Stimulated activated CD8-positive, alpha-beta memory T cell treated with anti-CD3 and anti-CD28 coated beads, Interleukin-15, amount 100 ng/mL, for 4 hours (primary cell): ENCODE results near the gene PLB1.

Experiments
- DNase-seq, 2 donors: peaks; one replicate each; pipeline ENCODE4 v3.0.0-alpha.2; 2020; ENCODE audit warnings: low read depth in 2 of 2

The PLB1 gene

DNA sequence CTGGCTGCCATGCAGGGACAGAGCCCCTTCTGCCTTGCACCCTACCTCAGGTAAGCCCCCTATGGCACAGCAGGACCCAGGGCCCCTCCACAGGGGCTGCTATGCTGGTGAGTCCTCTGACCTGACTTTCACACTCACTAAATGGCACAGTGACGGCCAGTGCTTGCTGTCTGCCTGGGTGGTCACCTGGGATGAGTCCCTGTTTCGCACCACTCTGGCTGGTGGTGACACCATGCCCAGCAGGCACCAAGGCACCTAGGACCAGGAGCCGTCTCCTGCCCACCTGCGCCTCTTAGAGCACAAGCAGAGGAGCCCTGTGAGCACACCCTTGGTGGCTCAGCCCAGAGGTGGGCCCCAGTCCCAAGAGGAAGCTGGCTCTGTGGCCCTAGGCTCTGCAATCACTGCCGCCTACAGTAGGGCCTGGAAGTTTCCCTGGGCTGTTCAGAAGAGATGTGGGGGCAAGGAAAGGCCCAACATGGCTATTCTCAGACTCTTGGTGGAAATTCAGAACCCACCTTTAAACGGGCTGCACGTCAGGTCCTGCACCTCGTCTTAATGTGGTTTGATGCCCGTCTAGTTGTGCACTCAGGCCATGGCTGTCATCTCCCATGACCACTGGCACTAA, 96.0 kb downstream of the PLB1 start:
- DNase-seq: no peak

DNA sequence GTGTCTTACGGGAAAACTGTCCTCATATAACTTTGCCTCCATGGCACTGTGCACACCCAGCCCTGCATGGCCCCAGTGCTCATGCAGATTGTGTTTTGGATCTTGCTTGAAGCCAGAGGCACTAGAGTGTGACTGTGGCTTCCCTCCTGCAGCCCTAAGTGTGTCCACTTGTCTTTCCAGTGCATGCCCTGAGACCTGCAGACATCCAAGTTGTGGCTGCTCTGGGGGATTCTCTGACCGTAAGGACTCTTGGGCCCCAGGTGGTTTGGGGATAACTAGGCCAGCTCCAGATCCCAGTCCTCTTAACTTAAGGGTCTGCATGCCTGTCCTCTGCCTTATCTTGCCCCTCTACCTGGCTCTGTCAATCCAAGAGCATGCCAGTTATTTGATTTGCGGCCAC, 96.6 kb downstream of the PLB1 start:
- no peak for DNase-seq

DNA sequence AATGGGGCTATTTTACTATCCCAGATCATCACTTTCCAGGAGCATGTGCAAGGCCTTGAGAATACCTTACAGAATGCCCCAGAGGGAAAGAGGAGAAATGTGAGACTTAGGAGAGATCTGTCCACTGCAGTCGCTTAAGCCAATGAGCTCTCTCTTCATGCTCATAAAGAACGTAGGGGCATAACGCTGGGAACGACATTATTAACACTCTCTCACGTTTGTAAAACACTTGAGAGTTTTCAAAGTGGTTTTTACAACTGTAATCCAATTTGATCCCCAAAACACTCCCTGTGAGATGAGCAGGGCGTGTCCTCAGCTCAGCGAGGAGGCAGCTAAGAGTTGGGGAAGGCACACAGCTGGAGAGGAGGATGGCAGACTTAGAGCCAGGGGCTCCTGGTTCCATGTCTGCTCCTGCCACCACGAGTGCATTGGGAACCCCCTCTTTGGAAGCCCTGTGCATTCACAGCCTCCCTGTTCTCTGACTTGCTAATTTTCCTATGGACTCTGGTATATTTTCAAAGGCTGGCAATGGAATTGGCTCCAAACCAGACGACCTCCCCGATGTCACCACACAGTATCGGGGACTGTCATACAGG, 97.4 kb downstream of the PLB1 start:
- no peak for DNase-seq

DNA sequence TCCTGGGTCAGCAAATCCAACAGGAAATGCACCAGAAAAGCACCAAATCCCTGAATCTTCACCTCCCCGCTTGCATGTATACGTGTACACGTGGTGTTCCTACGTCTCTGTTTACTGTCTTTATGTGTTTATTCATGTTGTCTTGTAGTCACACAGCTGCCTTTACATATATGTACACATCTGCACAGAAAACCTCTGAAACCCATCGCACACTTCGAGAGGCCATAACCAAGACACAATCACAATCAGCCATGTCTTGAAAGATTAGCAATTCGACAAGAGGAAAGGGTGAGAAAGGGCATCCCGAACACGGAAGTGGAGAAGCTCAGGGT, 98.1 kb downstream of the PLB1 start:
- no peak for DNase-seq

DNA sequence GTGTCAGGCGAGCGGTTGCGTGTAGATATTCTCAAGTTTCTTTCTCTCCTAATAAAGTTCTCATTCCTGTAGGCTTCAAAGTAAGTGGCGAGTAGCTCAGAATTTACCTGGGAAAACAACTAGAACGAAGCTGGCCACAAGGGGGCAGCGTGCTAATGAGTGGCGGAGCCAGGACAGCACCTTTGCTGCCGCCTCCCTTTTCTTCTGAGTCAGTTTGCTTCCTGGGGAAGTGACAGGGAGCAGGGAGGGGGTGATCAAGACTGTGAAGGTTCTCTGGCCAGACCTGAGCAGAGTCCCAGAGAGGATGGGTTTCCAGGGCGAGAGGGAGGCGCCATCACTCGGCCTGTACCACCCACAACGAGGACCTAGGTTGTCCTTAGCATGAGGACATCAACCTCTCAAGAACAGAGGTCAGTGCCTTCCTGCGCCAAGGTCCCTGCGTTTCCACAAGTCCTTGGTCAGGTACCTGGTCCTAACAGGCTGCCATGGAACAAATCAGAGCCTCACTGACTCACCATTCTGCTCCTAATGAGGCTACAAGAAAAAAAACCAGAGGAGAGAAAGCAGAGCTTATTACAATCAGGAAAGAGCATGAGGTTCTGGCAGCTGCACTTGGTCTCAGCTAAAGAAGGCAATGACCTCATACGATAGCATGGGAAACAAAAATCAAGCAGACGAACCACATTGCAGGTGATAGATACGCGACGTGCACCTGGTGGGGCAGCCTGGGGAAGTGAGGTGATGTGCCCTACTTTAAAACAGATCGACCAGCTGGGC, 98.7 kb downstream of the PLB1 start:
- peak; percentile 62 to 71 for DNase-seq

DNA sequence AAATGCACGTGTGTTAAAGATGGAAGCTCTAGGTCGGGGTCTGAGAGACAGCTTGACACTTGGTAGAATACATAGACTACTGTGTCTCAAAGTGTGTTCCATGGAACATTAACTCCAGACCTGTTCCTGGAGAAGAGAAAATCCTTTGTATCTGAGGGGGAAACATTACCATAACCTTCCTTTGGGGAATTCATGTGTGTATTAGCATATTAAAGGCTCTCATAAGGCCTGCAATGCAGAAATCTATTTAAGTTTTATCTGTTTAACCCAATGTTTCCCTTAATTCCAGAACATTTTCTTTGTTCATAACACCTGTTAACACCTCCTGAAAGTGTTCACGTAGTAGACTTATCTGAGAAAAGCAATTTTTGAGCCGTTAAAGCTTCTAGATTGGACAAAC, 99.5 kb downstream of the PLB1 start:
- DNase-seq: no peak

DNA sequence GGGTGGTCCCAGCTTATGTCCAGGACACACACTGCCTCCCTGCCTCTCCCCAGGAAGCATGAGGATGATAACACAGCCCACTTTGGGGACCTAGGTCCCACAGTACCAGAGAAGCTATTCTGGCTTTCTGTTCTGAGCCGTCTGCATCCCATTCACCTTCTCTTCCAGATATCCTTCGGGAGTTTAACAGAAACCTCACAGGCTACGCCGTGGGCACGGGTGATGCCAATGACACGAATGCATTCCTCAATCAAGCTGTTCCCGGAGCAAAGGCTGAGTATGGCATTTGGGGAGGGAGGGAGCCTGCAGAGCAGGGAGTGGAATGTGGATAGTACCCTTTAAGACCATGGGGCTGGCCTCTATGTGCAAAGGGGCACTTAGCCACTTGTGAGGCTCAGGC, 102.6 kb downstream of the PLB1 start:
- no peak for DNase-seq

DNA sequence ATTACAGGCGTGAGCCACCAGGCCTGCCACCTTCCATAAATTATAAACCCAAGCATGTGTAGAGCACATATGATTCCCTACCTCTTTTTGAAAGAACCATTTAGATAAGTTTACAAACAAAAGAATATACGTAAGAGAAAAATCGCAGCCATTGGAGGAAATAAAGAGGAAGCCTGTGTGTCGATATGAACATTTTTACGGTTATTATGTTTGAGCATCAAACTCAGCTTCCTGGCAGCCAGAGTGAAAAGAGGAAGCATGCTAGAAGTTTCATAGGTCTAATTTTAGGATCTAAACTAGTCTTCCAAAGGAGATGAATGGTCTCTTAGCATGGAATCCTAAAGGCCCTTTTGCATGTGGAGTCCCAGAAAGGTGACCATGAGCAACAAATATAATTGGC, 104.3 kb downstream of the PLB1 start:
- DNase-seq: no peak

DNA sequence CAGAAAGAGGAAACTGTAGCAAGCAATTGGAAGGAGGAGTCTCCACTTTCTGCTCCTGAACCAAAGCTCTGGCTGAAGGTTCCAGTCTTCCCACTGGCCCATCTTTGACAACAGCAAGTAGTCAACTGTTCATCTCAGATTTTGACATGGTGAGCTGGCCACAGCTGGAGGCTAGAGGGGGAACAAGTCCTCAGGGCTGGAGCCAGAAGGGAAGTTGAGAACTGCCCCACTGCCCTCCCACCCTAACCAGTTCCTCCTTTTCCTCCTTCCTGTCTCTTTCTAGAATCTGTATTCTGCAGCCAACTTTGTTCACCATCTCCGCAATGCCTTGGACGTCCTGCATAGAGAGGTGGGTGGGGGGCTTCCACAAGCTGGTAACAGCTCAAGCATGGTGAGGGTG, 105.8 kb downstream of the PLB1 start:
- DNase-seq: no peak

DNA sequence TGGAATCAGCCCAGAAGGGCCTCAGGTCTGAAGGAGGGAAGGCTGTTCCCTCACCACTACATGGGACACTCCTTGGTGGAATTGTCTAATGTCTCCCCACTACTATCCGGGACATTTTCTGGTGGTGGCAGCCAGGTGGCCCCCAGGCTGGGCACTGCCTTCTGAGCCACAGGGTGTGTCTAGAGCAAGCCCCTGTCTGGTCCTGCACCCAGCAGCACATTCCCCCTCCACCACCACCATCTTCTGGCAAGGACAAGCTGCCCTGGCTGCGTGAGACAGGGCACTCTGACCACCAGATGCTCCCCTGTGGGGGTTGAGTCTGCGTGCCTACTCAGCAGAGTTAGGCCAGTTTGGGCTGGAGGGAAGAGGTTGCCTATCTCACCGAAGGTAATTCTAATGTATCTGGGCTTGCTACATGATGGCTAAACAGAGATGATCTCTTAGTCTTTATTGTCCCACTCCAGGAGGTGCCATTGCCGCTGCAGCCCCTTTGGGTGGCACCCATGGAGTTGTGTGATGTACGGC, 106.3 kb downstream of the PLB1 start:
- DNase-seq: no peak

DNA sequence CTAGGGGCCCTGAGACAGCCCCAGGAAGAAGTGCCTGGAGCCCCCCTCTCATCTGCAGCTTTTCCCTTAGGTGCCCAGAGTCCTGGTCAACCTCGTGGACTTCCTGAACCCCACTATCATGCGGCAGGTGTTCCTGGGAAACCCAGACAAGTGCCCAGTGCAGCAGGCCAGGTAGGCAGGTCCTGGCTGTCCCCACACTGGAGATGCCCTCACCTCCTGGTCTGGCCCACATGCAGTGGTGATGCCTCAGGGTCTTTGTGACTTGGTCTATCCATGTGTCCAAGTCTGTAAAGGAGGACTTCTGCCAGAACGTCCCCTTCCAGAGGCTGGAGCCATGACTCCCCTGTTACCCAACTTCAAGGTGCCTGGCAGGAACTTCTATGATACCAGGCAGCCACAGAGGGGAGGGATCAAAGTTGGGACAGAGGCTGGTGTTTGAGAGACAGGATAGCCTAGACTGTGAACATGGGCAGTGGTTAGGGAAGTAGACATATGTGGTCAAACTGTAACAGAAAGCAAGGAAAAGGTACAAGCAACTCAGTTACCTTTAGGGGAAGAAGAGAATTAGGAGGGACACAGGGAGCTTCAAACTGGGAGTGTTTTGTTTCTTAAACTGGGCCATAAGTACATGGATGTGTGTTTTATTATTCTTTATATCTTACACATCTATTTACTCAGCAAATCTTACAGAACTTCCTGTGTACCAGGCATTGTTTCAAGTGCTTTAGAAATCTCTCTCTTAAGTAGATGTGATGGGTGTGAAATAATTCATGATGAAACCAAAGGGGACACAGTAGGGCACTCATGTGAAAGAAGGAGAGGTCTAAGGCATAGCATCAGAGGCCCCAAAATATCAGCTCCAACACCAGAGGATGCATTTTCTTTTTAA, 107.1 kb downstream of the PLB1 start:
- DNase-seq: no peak

DNA sequence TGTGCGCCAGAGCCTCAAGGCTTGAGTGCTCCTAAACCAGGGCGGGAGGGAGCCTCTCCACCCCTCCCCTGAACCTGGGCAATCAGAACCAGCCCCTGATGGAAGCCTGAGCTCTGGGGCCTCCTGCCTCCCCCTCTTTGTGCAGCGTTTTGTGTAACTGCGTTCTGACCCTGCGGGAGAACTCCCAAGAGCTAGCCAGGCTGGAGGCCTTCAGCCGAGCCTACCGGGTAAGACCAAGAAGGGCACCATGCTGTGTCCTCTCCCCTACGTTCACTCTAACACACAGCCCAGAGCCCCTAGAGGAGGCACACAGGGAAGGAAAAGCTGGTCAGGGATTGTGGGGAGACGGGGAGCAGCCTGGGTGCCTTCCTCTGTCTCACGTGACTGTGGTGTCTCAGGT, 108.0 kb downstream of the PLB1 start:
- DNase-seq: no peak

DNA sequence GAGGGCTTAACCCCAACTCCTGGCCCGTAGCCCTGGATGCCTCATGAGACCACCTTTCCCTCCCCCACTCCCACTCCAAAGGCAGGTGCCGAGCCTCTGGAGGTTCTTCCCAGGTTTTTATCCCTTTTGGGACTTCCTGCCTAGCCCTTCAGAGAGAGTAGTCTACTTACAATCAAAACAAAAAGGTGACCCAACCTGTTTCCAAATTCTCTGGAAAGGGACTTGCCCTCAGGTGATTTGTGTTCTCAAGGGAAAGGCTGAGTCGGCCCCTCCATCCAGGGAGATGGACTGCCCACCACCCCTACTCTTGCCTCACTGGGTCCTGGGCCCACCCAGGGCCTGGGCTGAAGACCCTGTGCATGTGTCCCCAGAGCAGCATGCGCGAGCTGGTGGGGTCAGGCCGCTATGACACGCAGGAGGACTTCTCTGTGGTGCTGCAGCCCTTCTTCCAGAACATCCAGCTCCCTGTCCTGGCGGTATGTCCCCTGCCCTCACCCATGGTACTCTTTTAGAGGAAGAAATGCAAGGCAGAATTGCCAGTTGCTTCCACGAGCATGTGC, 108.5 kb downstream of the PLB1 start:
- DNase-seq: no peak

DNA sequence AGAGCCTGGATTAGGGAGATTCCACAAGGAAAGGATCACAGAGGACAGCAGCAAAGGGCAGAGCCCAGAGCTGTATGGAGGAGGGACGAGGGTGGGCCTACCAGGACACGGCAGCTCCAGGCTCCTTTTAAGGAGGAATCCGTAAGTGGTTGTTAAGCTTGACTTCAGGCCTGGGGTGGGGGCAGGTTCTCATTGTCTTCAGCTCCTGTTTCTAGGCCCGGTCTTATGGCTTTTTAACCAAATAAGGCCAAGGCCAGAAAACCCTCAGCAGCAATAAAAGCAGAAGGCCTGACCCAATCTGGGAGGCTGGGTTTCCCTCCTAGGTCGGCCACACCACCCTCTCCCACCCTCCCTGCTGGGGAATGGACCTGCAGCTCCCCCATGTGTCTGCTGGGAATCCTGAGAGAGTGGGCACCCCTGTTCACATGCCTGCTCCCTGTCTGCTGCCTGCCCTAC, 111.2 kb downstream of the PLB1 start:
- no peak for DNase-seq

DNA sequence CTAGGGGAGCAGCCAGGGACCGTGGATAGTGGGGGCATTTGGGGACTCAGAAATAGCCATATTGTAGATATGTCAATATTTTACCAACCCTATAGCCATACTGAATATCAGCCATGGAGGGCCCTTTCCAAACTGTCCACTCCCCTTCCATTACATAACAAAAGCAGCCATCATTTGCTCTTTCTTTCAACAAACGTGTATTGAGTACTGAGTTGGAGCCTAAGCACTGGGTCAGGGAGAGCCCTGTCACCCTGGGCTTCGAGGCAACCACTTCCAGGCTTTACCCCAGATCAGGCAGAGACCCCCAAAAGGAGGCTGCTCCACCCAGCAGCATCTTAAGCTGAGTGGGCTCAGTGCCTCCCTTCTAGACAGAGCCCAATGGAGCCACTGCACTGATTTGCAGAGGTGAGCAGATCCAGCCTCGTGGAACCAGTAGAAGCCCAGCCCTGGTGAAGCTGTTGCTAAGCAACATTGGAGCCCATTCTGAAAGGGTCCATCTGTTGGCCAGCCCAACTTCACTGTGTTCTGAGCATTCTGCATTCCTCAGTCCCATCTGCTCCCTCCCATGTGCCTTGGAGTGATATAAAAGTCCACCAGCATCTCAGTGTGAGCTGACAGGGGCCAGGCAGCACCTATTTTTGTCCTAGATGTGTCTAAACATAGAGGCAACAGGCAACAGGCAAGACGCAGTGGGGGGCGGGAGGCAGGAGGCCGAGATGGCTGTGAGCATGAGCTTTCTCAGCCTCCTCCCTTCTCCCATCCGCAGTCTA, 112.1 kb downstream of the PLB1 start:
- DNase-seq: no peak

DNA sequence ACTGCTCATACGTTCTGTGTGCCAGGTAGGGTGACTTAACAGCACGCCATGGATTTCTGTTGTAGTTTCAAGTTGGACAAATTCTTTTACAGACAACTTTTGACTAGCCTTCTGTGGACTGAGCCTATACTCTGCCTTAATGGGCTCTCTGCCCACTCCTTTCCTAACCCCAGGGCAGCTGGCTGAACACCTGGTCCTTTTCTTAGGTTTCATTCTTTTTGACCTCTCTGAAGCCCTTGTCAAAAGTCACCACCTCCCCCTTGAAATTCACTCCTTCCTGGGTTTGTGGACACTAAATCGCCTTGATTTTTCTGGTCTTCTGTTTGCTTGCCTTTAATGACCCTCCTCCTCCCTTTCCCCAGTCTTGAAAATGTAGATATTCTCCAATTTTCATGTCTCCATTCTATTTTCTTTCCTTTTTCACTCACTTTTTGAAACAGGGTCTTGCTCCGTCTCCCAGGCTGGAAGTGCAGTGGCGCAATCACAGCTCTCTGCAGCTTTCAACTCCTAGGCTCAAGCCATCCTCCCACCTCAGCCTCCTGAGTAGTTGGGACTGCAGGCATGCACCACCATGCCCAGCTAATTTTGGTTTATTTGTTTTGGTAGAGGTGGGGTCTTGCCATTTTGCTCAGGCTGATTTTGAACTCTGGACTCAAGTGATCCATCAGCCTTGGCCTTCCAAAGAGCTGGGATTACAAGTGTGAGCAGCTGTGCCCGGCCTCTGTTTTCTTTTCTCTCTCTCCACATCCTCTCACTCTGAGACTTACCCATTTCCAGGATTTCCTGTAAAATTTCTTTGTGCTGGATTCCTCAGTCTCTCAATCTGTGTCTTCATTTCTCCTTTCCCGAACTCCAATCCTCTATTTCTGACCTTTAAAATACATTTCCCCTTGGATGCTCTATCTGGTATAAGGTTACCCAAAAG, 112.9 kb downstream of the PLB1 start:
- no peak for DNase-seq

DNA sequence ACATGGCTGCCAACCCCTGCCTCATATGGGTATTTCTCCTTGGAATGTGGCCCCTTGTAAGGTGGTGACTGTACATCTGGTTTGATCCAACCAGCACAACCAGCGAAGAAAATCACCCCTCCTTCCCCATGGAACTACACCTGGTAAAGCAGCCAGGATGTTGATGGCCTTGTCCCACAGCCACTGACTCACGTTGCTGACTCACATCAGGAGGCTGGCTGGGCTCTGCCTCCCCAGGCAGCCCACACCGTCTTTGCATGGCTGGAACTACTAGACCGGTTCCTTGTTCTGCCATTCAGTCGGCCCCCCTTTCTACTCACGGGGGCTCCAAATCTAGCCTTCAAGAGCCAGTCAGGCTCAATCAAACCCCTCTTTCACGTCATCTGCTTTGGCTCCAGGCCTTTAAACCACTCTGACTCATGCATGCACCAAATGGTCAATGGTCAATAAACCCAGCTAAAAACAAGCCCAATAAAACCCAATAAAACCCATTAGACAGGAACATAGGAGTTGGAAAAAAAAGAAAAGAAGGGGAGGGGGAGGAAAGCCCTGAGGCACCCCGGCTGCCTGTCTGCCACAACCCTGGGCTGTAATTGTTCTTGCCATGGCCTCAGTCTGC, 114.8 kb downstream of the PLB1 start:
- DNase-seq: peak in 1 of 2 donors; percentile 18

DNA sequence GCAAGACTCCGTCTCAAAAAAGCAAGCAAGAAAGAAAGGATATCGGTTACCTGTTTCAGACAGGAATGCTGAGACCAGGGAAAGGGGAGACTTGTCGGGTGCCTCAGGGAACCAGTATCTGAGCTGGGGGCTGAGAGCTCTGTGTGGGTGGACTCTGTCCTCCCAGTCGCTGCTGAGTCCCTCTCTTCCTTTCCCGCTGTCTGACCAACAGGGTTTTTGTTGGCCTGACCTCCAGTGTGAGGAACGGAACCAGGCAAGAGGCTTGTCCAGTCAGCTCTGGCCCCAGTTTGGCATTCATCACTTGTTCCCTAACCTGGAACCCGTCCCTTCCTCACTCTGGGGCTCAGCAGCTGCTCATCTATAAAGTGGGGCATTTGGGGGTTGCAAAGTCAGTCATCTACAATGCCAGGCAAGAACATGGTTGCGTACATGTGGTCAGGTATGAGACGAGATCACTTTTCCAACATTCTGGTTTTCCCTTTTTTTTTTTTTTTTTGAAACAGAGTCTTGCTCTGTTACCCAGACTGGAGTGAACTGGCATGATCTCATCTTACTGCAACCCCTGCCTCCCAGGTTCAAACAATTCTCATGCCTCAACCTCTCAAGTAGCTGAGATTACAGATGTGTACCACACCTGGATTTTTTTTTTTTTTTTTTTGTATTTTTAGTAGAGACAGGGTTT, 116.4 kb downstream of the PLB1 start:
- DNase-seq: no peak

DNA sequence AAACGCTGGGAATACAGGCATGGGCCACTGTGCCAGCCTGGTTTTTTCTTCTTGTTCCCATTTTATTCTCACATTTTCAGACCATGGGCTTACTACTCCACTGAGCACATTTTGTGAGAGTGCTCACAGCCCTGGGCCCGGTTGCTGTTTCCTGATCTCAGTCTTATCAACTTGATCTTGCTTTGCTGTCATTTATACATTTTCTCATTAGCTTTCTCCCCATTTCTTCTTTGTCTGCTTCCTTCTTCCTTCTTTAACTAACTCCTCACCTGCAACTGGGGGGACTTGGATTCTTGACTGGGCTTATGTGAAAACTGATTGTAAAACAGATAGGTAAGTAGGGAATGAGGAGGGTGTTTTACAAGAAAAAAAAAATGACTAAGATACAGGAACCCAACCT, 117.3 kb downstream of the PLB1 start:
- no peak for DNase-seq
